ENCODE data around the gene RNASEH1.
A peak's percentile ranks its signal among the peaks of the same experiment; 100 is the strongest.

The RNASEH1 gene

GRCh38 chr2:3547915-3548314, 10.2 kb downstream of the RNASEH1 start:
- DNase-seq, result no peak

GRCh38 chr2:3545788-3546478, 12.2 kb downstream of the RNASEH1 start:
- no peak for DNase-seq

GRCh38 chr2:3543023-3543683, 15.0 kb downstream of the RNASEH1 start:
- DNase-seq, result no peak

GRCh38 chr2:3542107-3542506, 16.0 kb downstream of the RNASEH1 start:
- DNase-seq, result no peak

- no peak for DNase-seq
These were observed 18.3 kb downstream of the RNASEH1 start for GRCh38 chr2:3539836-3540235.

- DNase-seq, result peak; percentile 48
These were observed 21.2 kb downstream of the RNASEH1 start for GRCh38 chr2:3536682-3537632.

- DNase-seq, result peak; percentile 81
These were observed 22.1 kb downstream of the RNASEH1 start for GRCh38 chr2:3535794-3536681.

- DNase-seq, result no peak
These were observed 22.7 kb downstream of the RNASEH1 start for GRCh38 chr2:3535467-3535793.

- DNase-seq, result no peak
These were observed 23.8 kb downstream of the RNASEH1 start for GRCh38 chr2:3534251-3534814.

- DNase-seq, result no peak
These were observed 24.3 kb downstream of the RNASEH1 start for GRCh38 chr2:3533836-3534235.

GRCh38 chr2:3532941-3533340, 25.2 kb downstream of the RNASEH1 start:
- DNase-seq, result no peak

- no peak for DNase-seq
These were observed 28.7 kb downstream of the RNASEH1 start for GRCh38 chr2:3529316-3530025.

GRCh38 chr2:3527886-3528785, 30.0 kb downstream of the RNASEH1 start:
- DNase-seq, result no peak

GRCh38 chr2:3526871-3527270, 31.3 kb downstream of the RNASEH1 start:
- no peak for DNase-seq

GRCh38 chr2:3523551-3524041, 34.5 kb downstream of the RNASEH1 start:
- no peak for DNase-seq

- DNase-seq, result no peak
These were observed 35.1 kb downstream of the RNASEH1 start for GRCh38 chr2:3522961-3523421.

GRCh38 chr2:3520591-3520990, 37.5 kb downstream of the RNASEH1 start:
- DNase-seq, result no peak

- peak; percentile 88 for DNase-seq
These were observed 38.6 kb downstream of the RNASEH1 start, which contains the start of gene ADI1 for GRCh38 chr2:3519255-3520205. Gene ADI1, minus strand, starts transcription at chr2:3519531. Its CDS starts 44 bp downstream, at chr2:3519487.
